SK-N-SH (cell line): ENCODE data around the gene MAP7. TPM values are rescaled to one million over a fixed set of nuclear protein-coding genes. Genes with fewer than 3 reads are reported as not detected.
"Not testable (repeated sequence)": the region's sequence is repeated elsewhere in the genome, so short reads cannot be mapped to it uniquely, and the experiment has no call there.

Source experiments
- CTCF ChIA-PET: fragments of 300-600, 350-600 bp; formaldehyde crosslinking; extraction: SDS; loops from one replicate; lab custom pipeline; 2021; lab: Yijun Ruan, JAX
- POLR2A ChIA-PET: fragments of 350-600 bp; sonication (Branson Sonifier 250); formaldehyde crosslinking; extraction: SDS; loops from one replicate; lab custom pipeline; 2020; ENCODE audit warnings: antibody characterized with exemption, inconsistent platforms; lab: Yijun Ruan, JAX
- DNase-seq: peaks from one replicate; pipeline ENCODE4 v3.0.0; 2012
- H2AFZ ChIP-seq: fragments of 200-600 bp; sonication (generic); 2 replicates; pipeline ENCODE4 v1.8.1; 2016; ENCODE audit warnings: antibody characterized with exemption, mild to moderate bottlenecking, low read depth
- H3F3A ChIP-seq: fragments of 200-600 bp; sonication (generic); replicated peaks from 2 replicates; pipeline ENCODE3; 2016; ENCODE audit warnings: antibody characterized with exemption, mild to moderate bottlenecking; ENCODE audit not compliant: insufficient read depth
- H3K27ac ChIP-seq, 2 experiments: fragments of 200-500 bp in 1 of 2; fragments of 200-600 bp in 1 of 2; sonication (Bioruptor generic) in 1 of 2; sonication (generic), shearing (Covaris generic) in 1 of 2; 2 replicates each; pipeline versions ENCODE4 v1.5.1 to v1.6.1; 2014 to 2016; ENCODE audit warnings: low read depth in 2 of 2, inconsistent platforms in 1 of 2, low read length in 1 of 2, mild to moderate bottlenecking in 1 of 2, mixed read lengths in 1 of 2
- H3K27me3 ChIP-seq: fragments of 200-600 bp; sonication (generic), shearing (Covaris generic); 2 replicates; pipeline ENCODE4 v1.6.1; 2016; ENCODE audit warnings: mixed run types; ENCODE audit not compliant: insufficient read depth
- H3K36me3 ChIP-seq, 2 experiments: fragments of 200-500 bp in 1 of 2; fragments of 200-600 bp in 1 of 2; sonication (Bioruptor generic) in 1 of 2; sonication (generic) in 1 of 2; replicated peaks in 1 of 2; 2 replicates each; pipeline versions ENCODE3 to v1.5.1; 2014 to 2016; ENCODE audit warnings: low read length in 1 of 2, mild to moderate bottlenecking in 1 of 2; ENCODE audit not compliant: insufficient read depth in 2 of 2, control insufficient read depth in 1 of 2
- H3K4me1 ChIP-seq, 2 experiments: fragments of 200-500 bp in 1 of 2; fragments of 200-600 bp in 1 of 2; sonication (Bioruptor generic) in 1 of 2; sonication (generic), shearing (Covaris generic) in 1 of 2; 2 replicates each; pipeline versions ENCODE4 v1.5.1 to v1.6.1; 2014 to 2016; ENCODE audit warnings: low read depth in 1 of 2, low read length in 1 of 2, mixed run types in 1 of 2; ENCODE audit not compliant: insufficient read depth in 2 of 2, control insufficient read depth in 1 of 2
- H3K4me2 ChIP-seq: fragments of 200-600 bp; sonication (generic), shearing (Covaris generic); 2 replicates; pipeline ENCODE4 v1.6.1; 2017; ENCODE audit warnings: mixed run types
- H3K4me3 ChIP-seq, 2 experiments: fragments of 200-500 bp in 1 of 2; fragments of 200-600 bp in 1 of 2; sonication (Bioruptor generic) in 1 of 2; sonication (generic), shearing (Covaris generic) in 1 of 2; 2 replicates each; pipeline versions ENCODE4 v1.5.1 to v1.8.1; 2014 to 2016; ENCODE audit warnings: low read depth in 2 of 2, inconsistent platforms in 1 of 2, low read length in 1 of 2, mild to moderate bottlenecking in 1 of 2, mixed read lengths in 1 of 2, moderate library complexity in 1 of 2
- H3K79me2 ChIP-seq: fragments of 200-600 bp; sonication (generic); 2 replicates; pipeline ENCODE4 v1.8.1; 2017; ENCODE audit warnings: mild to moderate bottlenecking; ENCODE audit not compliant: insufficient read depth
- H3K9ac ChIP-seq: fragments of 200-600 bp; sonication (generic); 2 replicates; pipeline ENCODE4 v1.6.1; 2017; ENCODE audit warnings: mixed run types
- H3K9me2 ChIP-seq: fragments of 200-600 bp; sonication (generic); 2 replicates; pipeline ENCODE4 v1.6.1; 2017; ENCODE audit warnings: mixed run types
- H3K9me3 ChIP-seq: fragments of 200-600 bp; sonication (generic); 2 replicates; pipeline ENCODE4 v1.6.1; 2017; ENCODE audit warnings: mixed run types, mild to moderate bottlenecking, moderate library complexity
- H4K20me1 ChIP-seq: fragments of 200-600 bp; sonication (generic); 2 replicates; pipeline ENCODE4 v1.6.1; 2017; ENCODE audit warnings: mild to moderate bottlenecking, mixed run types; ENCODE audit not compliant: insufficient read depth
- FOSL2 ChIP-seq: IDR thresholded peaks from 2 replicates; pipeline ENCODE4 v1.4.0; 2012; ENCODE audit warnings: low read depth, mild to moderate bottlenecking, moderate library complexity, borderline replicate concordance
- GABPA ChIP-seq: IDR thresholded peaks from 2 replicates; pipeline ENCODE4 v1.4.0; 2012; ENCODE audit warnings: low read depth, mild to moderate bottlenecking
- IRF3 ChIP-seq: fragments of 150-350 bp; IDR thresholded peaks from 2 replicates; pipeline ENCODE4 v1.6.1; 2016; ENCODE audit warnings: mild to moderate bottlenecking, low read depth, low read length
- NFIC ChIP-seq: IDR thresholded peaks from 2 replicates; pipeline ENCODE4 v1.4.0; 2012; ENCODE audit warnings: borderline replicate concordance
- RAD21 ChIP-seq: IDR thresholded peaks from 2 replicates; pipeline ENCODE4 v1.6.1; 2012; ENCODE audit warnings: mild to moderate bottlenecking, low read length
- RCOR1 ChIP-seq: fragments of 150-350 bp; IDR thresholded peaks from 2 replicates; pipeline ENCODE4 v1.6.1; 2017; ENCODE audit warnings: antibody characterized with exemption, low read length
- REST ChIP-seq: IDR thresholded peaks from 2 replicates; pipeline ENCODE4 v1.6.1; 2012; ENCODE audit warnings: mild to moderate bottlenecking, low read depth, low read length, moderate library complexity
- RFX5 ChIP-seq: IDR thresholded peaks from 2 replicates; pipeline ENCODE4 v1.6.1; 2012; ENCODE audit warnings: mild to moderate bottlenecking, improper control_type of control experiment, low read length
- SIN3A ChIP-seq: IDR thresholded peaks from 2 replicates; pipeline ENCODE4 v1.6.1; 2012; ENCODE audit warnings: low read depth, mild to moderate bottlenecking, low read length, moderate library complexity, borderline replicate concordance
- USF1 ChIP-seq: IDR thresholded peaks from 2 replicates; pipeline ENCODE4 v1.4.0; 2012; ENCODE audit warnings: low read depth, borderline replicate concordance
- YY1 ChIP-seq: IDR thresholded peaks from 2 replicates; pipeline ENCODE4 v1.4.0; 2012; ENCODE audit warnings: low read depth, mild to moderate bottlenecking
- WGBS: methylation state at CpG from one replicate; pipeline ENCODE4 v1.1.6; 2017; ENCODE audit warnings: low lambda C conversion rate; 5-methylcytosine and 5-hydroxymethylcytosine counted together
- polyA plus RNA-seq, 3 experiments: library from polyadenylated mRNA; depleted of rRNA; stranded (reverse); fragments of >200 nt; gene quantifications; 2 replicates each; pipeline ENCODE4 v1.2.3, GENCODE V29; 2012
- TF ChIP-seq, protein P1 (sequence below): IDR thresholded peaks from 2 replicates; pipeline ENCODE4 v1.4.0; 2012; ENCODE audit warnings: low read depth, borderline replicate concordance
- TF ChIP-seq, protein P2 (sequence below): IDR thresholded peaks from 2 replicates; pipeline ENCODE4; 2012

The MAP7 gene
- polyA plus RNA-seq, 1 of the 3 experiments (the other 2 are of a cell fraction): 0.76 TPM

- H3K4me3 ChIP-seq: no peak overlapping the region
- no peak overlapping the region for H3K9ac ChIP-seq
- H2AFZ ChIP-seq: no peak overlapping the region
- H3K36me3 ChIP-seq: no peaks in the 10 kb centered on the region
- H3K27me3 ChIP-seq: no peaks in the 10 kb centered on the region
- DNase-seq: no peak
- CTCF ChIA-PET: interaction anchor here (1.5 kb wide), 1 partner anchor 25 kb away, joined by 3 read pairs; no protein-coding TSS in a partner anchor
- no peaks in the 10 kb centered on the region for H3K79me2 ChIP-seq
- H4K20me1 ChIP-seq: no peaks in the 10 kb centered on the region
- POLR2A ChIA-PET: interaction anchor here (1.0 kb wide), 1 partner anchor 25 kb away, joined by 3 read pairs; no protein-coding TSS in a partner anchor
- no peak overlapping the region; a peak in 1 of 4 replicates for H3K27ac ChIP-seq
- H3F3A ChIP-seq: no peaks in the 10 kb centered on the region
- H3K9me3 ChIP-seq: no peaks in the 10 kb centered on the region
- TF ChIP-seq GABPA: no peak
- no peak for TF ChIP-seq FOSL2
- TF ChIP-seq, protein P1, sequence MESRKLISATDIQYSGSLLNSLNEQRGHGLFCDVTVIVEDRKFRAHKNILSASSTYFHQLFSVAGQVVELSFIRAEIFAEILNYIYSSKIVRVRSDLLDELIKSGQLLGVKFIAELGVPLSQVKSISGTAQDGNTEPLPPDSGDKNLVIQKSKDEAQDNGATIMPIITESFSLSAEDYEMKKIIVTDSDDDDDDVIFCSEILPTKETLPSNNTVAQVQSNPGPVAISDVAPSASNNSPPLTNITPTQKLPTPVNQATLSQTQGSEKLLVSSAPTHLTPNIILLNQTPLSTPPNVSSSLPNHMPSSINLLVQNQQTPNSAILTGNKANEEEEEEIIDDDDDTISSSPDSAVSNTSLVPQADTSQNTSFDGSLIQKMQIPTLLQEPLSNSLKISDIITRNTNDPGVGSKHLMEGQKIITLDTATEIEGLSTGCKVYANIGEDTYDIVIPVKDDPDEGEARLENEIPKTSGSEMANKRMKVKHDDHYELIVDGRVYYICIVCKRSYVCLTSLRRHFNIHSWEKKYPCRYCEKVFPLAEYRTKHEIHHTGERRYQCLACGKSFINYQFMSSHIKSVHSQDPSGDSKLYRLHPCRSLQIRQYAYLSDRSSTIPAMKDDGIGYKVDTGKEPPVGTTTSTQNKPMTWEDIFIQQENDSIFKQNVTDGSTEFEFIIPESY: no peak
- no peak for TF ChIP-seq SIN3A
- TF ChIP-seq, protein P2, sequence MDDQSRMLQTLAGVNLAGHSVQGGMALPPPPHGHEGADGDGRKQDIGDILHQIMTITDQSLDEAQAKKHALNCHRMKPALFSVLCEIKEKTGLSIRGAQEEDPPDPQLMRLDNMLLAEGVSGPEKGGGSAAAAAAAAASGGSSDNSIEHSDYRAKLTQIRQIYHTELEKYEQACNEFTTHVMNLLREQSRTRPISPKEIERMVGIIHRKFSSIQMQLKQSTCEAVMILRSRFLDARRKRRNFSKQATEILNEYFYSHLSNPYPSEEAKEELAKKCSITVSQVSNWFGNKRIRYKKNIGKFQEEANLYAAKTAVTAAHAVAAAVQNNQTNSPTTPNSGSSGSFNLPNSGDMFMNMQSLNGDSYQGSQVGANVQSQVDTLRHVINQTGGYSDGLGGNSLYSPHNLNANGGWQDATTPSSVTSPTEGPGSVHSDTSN: no peak
- no peak for TF ChIP-seq RCOR1
- no peak for TF ChIP-seq YY1
- no peak for TF ChIP-seq RFX5
- no peak for TF ChIP-seq IRF3
- no peak for TF ChIP-seq USF1
- TF ChIP-seq REST: no peak
- no peak for TF ChIP-seq RAD21
- TF ChIP-seq NFIC: no peak
- no peak overlapping the region for H3K4me2 ChIP-seq
- H3K9me2 ChIP-seq: no peaks in the 10 kb centered on the region
- peaks cover 0 to 15% of the 10 kb centered on the region in 2 experiments; a peak in 2 of 4 replicates for H3K4me1 ChIP-seq
- 93% methylated on average over 3 of the region's 3 CpGs for WGBS
Observed at GRCh38 chr6:136499370-136499769, 50.9 kb downstream of the MAP7 start.

GRCh38 chr6:136496449-136496848 lies 53.8 kb downstream of the MAP7 start:
- POLR2A ChIA-PET: not testable (repeated sequence)
- CTCF ChIA-PET: interaction anchor here (3.0 kb wide), 1 partner anchor 54 kb away, joined by 10 read pairs; the partner anchor contains the start of gene MAP7
- WGBS: 72% methylated on average over 2 of the region's 2 CpGs

More at GRCh38 chr6:136496449-136496848, 53.8 kb downstream of the MAP7 start:
- not testable (repeated sequence) for H4K20me1 ChIP-seq, H3K4me3 ChIP-seq, H3K9ac ChIP-seq, H3K9me3 ChIP-seq, H3K36me3 ChIP-seq, H3K9me2 ChIP-seq, H3K27me3 ChIP-seq, H2AFZ ChIP-seq, DNase-seq, H3K4me2 ChIP-seq, H3K79me2 ChIP-seq, H3K27ac ChIP-seq, H3F3A ChIP-seq
- H3K4me1 ChIP-seq: peaks cover 0 to 14% of the 10 kb centered on the region in 2 experiments; a peak in 2 of 4 replicates
